ENCODE data around the gene QSOX1. TPM values are rescaled to one million over a fixed set of nuclear protein-coding genes. Genes with fewer than 3 reads are reported as not detected.

Gene QSOX1
- total RNA-seq, 1 donor from 2014 or later = 321 TPM

GRCh38 chr1:180230791-180231505 lies 76.3 kb downstream of the QSOX1 start:
- no peak for DNase-seq (ENCODE audit: extremely low read depth, low read depth, low spot score)

DNA sequence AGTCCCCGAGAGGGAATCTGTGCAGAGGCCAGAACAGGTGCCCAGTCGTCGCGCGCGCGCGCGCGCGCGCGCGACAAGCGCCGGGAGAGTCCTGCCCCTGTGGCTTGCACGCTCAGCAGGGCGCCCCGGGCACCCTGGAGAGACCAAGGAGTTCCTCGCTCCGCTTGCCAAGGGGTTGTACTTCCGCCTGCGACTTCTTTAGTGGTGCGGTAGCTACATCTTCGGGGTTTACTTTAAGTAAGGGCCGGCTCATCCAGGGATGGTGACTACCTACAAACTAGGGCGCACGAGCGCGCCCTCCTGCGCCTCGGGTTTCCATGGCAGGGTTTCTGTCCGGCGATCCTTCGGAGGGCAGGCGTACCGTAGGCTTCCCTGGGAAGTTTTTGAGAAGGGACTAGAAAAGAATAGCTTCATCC lies 76.8 kb downstream of the QSOX1 start:
- no peak for DNase-seq (ENCODE audit: extremely low read depth, low read depth, low spot score)

DNA sequence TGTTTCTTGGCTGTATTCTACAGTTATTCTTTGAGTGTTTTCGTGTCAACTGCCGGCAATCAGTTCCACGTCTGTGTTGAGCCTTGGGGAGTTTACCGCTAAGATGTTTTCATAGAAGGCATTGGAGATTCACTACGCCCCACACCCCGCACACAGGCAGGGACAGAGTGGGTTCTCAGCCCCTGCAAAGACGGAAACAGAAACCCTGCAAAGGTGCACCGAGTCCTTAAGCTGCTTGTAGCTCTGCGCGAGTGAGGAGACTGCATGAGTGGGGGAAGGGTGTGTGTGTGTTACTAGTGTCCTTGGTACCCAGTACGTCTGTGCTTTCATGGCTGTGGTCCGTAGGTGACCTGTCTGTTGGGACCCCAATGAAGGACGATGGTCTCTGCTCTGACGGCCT lies 77.3 kb downstream of the QSOX1 start:
- DNase-seq (ENCODE audit: extremely low read depth, low read depth, low spot score) = no peak

GRCh38 chr1:180232521-180233043 lies 77.9 kb downstream of the QSOX1 start:
- no peak for DNase-seq (ENCODE audit: extremely low read depth, low read depth, low spot score)

- DNase-seq (ENCODE audit: extremely low read depth, low read depth, low spot score) = no peak
These were observed 78.7 kb downstream of the QSOX1 start for GRCh38 chr1:180233191-180234011.

DNA sequence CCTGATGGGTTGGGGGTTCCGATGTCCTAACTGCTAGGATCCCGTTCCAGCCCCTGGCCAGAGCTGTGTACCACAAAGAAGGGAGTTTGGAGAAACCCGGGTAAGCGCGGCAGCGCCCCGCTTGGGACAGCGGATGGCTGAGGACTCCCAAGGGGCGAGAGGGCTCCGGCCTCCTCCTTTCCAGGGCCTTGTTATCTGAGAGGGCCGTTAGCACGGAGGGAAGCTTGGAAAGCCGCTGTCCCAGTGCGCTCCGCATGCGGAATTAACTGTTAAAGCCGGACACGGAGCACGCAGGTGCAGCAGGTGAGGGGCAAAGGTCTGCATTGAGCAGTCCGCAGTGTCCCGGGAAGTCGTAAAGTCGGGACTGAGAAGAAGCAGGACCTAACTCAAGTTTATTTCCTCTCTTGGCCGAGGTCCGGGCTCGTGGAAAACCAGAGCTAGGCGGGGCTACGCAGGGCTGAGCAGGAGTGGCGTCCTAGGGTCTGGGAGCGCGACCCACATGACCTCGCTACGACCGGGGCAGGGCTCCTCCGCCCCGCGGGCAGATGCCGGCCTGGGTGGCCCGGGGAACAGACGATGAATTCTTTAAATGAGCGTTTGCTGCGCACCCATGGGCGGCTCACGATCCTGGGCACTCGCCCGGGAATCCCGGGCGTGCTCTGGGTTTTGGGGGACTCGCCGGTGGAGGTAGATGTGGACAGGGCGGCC lies 79.9 kb downstream of the QSOX1 start:
- no peak for DNase-seq (ENCODE audit: extremely low read depth, low read depth, low spot score)

DNA sequence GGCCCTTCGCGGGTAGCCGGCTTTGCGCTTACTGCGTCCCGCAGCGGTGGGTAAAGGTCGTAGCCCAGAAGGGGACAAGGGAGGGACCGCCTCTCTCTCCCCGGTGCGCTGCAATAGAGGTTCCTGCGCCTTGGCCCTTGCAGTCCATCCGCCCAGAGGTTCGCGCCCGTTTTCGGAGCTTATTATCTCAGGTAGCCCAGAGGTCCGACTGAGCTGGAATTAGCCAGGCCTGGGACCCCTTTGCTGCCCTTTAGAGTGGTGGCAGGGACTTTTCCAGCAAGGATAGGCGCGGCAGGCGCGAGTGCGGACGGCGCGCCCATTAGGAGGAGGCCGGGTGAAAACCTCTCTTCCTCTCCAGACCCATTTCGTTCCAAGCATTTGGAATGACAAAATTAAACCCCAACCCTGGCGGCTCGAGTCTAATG lies 80.4 kb downstream of the QSOX1 start:
- no peak for DNase-seq (ENCODE audit: extremely low read depth, low read depth, low spot score)

GRCh38 chr1:180235502-180236239 lies 81.0 kb downstream of the QSOX1 start:
- DNase-seq (ENCODE audit: extremely low read depth, low read depth, low spot score) = no peak

DNA sequence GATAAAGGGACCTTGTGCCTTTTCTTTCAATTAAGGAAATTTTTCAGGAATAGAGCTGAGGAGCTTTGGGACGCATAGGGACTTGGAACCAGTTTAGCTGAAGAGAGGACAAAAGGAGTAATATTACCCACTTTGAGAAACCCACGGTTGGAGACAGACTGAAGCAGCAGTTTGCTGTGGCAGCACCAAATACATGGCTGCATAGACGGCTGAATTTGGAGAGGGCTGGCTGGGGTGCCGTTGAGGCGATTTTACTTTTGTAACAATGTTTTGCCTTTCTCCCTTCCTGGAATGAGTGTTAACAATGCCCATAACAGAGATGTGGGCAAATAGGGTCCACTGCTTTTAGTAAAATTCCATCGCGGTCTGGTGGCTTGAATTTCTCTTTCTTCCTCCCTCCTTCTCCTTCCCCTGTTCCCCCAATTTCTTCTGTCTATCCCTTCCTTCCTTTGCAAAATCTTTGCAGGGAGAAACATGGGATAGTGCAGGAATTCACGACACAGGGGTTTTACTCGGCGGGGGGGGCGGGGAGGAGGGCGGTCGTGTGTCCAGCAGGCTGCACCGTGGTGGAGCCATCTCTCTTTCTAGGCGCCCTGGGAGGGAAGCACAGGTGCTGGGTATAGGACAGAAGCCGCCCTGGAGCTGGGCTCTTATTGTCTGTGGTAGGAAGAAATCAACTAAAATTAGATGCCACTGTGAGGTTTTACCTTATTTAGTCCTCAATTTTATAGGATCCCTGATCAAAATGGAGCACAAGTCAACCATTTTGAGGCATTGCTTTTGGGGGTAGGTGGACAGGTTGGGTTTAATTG lies 82.2 kb downstream of the QSOX1 start:
- DNase-seq (ENCODE audit: extremely low read depth, low read depth, low spot score) = no peak

DNA sequence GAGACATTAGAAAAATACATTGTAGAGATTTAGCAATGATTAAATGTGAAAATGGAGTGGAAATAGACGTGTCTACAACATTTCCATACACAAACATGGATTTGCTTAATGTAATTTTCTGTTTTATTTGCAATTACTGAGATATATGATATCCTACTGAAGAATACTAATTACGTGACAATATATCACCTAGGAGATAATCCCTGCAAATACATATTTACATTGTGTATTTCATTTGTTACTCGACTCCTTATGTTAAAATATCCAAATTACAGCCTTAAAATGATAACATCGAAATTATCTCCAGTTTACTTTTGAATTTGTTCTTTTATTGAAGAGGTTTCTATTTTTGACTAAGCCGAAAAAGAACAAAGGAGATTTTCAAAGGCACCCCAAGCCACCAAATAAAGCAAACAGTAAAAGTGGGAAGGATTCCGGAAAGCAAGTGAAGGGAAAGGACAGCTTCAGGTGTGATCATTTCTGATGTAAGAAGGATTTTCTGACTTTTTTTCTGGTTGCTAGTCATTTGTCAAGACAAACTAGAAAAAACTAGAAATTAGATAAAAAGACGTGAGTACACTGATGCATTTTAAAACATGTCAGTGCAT lies 83.3 kb downstream of the QSOX1 start:
- DNase-seq (ENCODE audit: extremely low read depth, low read depth, low spot score) = no peak

DNA sequence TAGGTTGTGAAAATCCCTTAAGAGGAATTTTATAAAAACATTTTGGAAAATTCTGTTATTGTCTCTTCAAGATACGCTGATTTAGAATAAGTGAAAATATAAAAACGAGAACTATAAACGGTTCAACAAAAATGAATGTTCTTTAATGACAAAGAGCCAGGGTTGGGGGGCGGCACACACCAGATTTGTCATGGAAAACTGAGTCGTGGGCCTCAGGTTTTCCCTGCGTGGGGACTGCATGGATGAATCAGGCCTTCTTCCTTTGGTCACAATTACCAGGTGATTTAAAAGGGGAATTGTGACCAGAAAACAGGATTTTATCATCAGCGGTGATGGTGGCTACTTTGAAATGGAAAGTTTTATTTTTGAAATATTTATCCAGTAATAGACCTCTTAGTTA lies 84.0 kb downstream of the QSOX1 start:
- DNase-seq (ENCODE audit: extremely low read depth, low read depth, low spot score) = no peak

DNA sequence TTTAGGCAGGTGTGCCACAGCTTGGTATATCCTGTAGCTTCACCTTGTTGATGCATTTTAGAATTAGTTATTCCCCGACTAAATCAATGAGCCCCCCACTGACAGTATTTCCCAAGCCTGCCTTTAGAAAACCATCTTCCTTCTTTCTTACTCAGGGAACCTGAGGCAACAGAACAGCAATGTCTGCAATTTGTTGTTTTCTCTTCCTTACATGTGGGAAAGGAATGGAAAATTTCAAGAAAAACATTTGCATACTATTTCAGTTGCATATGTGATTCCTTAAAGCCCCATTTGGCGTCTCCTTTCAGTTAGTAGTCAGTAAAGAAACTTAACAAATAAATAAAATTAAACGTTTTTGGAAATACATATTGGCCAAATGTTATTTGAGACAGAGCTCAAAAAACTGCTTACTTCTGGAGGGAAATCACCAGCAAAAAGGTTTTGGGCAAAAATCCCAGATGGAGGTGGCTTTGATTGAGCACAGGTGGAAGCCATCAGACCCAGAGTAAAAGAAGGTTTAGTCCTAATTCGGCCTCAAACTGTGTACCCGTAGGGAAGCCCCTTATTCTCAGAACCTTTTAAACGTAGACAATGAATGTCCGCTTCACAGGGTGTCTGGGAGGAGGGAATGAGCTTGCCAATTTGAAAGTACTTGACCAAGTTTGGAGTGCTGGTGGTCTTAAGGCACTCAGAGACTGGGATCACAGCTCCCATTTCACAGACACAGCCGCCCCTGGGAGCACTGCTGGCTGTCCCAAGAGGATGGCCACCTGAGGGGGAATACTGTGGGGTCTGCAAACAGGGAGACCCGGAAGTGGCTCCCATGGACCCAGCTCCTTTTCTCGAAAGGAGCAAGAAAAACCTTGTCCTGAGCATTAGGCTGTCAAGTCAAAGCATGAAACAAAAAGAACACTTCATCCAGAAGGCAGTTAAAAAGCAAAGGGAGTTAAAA lies 84.8 kb downstream of the QSOX1 start:
- no peak for DNase-seq (ENCODE audit: extremely low read depth, low read depth, low spot score)

GRCh38 chr1:180241716-180242544 lies 87.3 kb downstream of the QSOX1 start:
- DNase-seq (ENCODE audit: extremely low read depth, low read depth, low spot score) = no peak

- DNase-seq (ENCODE audit: extremely low read depth, low read depth, low spot score) = no peak
These were observed 89.0 kb downstream of the QSOX1 start for GRCh38 chr1:180243517-180244221.

DNA sequence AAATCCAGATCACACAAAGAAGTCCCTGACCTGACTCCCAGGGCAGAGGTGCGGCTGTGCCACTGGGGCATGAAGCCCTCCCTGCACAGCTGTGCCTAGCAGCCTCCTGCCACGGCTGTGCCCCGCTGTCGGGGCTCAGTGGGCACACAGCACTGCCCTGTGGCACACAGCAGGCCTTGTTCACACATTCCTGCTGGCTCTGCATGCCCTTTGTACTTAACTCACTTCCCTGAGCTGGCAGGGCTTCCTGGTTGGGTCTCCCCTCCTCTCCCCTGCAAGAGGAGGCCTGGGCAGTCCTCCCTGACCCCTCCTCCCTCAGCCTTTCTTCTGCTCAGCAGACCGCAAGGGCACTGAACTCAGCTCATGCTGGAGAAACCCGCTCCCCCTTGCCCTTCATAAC lies 90.2 kb downstream of the QSOX1 start:
- no peak for DNase-seq (ENCODE audit: extremely low read depth, low read depth, low spot score)

- DNase-seq (ENCODE audit: extremely low read depth, low read depth, low spot score) = no peak
These were observed 91.9 kb downstream of the QSOX1 start for GRCh38 chr1:180246579-180246978.

- DNase-seq (ENCODE audit: extremely low read depth, low read depth, low spot score) = no peak
These were observed 92.4 kb downstream of the QSOX1 start for GRCh38 chr1:180247061-180247460.
